Endothelial cell of umbilical vein (primary cell): ENCODE measurements around the gene PPFIBP2.

Source experiments
- CTCF ChIP-seq, 2 donors: IDR thresholded peaks; 1 replicate in 1 of 2; 2 replicates in 1 of 2; pipeline ENCODE4 v1.5.1; 2011; ENCODE audit warnings: low read length in 2 of 2, mild to moderate bottlenecking in 2 of 2, moderate library complexity in 2 of 2, control low read depth in 1 of 2, inconsistent platforms in 1 of 2, low read depth in 1 of 2; ENCODE audit not compliant: insufficient read depth in 1 of 2; ENCODE audit errors: extremely low read depth in 1 of 2
- EZH2 ChIP-seq: IDR thresholded peaks from 2 replicates; pipeline ENCODE4 v1.6.1; 2012; ENCODE audit warnings: borderline replicate concordance, low read depth, mild to moderate bottlenecking, moderate library complexity, low read length, inconsistent platforms; ENCODE audit not compliant: severe bottlenecking
- FOS ChIP-seq: IDR thresholded peaks from 2 replicates; pipeline ENCODE4 v1.6.1; 2011; ENCODE audit warnings: mild to moderate bottlenecking, low read length, moderate library complexity, borderline replicate concordance; ENCODE audit not compliant: insufficient read depth
- JUN ChIP-seq: IDR thresholded peaks from 2 replicates; pipeline ENCODE4 v1.6.1; 2011; ENCODE audit warnings: borderline replicate concordance, low read depth; ENCODE audit not compliant: insufficient read length, insufficient read depth
- MAX ChIP-seq: IDR thresholded peaks from 2 replicates; pipeline ENCODE4 v1.6.1; 2011; ENCODE audit not compliant: insufficient read depth, insufficient read length
- MYC ChIP-seq: IDR thresholded peaks from one replicate; pipeline ENCODE4 v1.6.1; 2011; ENCODE audit warnings: mild to moderate bottlenecking, low read depth, low read length
- POLR2A ChIP-seq: IDR thresholded peaks from 2 replicates; pipeline ENCODE4 v1.6.1; 2012; ENCODE audit warnings: low read depth, mild to moderate bottlenecking, control low read depth, low read length

- TF ChIP-seq CTCF (IDR thresholded peaks at IDR 0.05; ENCODE audit: extremely low read depth in 1 of 2, insufficient read depth in 1 of 2, low read depth in 1 of 2, low read length in 2 of 2) (no peak), EZH2 (no peak), MAX (no peak), POLR2A (no peak), JUN (no peak), MYC (no peak), FOS (no peak)
Observed at GRCh38 chr11:7512525-7513233, 1.1 kb upstream of the PPFIBP2 start.
